GM12878 (cell line): Measurements from ENCODE around the gene RFPL1. TPM values are rescaled to one million over a fixed set of nuclear protein-coding genes. Genes with fewer than 3 reads are reported as not detected.

Source experiments
- ATAC-seq: fragments of 200-7000 bp; cut with Tn5 transposase; 3 replicates; pipeline ENCODE4 v1.9.1; 2020; ENCODE audit warnings: mild to moderate bottlenecking, moderate library complexity
- BruUV-seq: library from RNA; stranded (reverse); fragments of 400-500 nt; replicated peaks from 2 replicates; lab custom pipeline; 2021; lab: Mats Ljungman, UMichigan
- CTCF ChIA-PET: fragments of 300-600 bp; sonication (Branson Sonifier 250); formaldehyde crosslinking; extraction: SDS; loops from one replicate; lab custom pipeline; 2021; ENCODE audit warnings: inconsistent platforms; lab: Yijun Ruan, JAX
- POLR2A ChIA-PET: fragments of 350-600 bp; formaldehyde crosslinking; extraction: SDS; loops from one replicate; lab custom pipeline; 2021; ENCODE audit warnings: inconsistent platforms; lab: Charles Lee
- RAD21 ChIA-PET: fragments of 300-600 bp; sonication (Branson Sonifier 250); formaldehyde crosslinking; loops from one replicate; lab custom pipeline; 2023; ENCODE audit warnings: antibody characterized with exemption; ENCODE audit not compliant: unreplicated experiment; lab: Charles Lee
- SMC1A ChIA-PET: fragments of 300-600 bp; sonication (Branson Sonifier 250); formaldehyde crosslinking; loops from one replicate; lab custom pipeline; 2023; ENCODE audit not compliant: unreplicated experiment, uncharacterized antibody; lab: Charles Lee
- DNase-seq: peaks from one replicate; pipeline ENCODE4 v3.0.0-alpha.2; 2011; ENCODE audit warnings: low read depth, low spot score
- FAIRE-seq: peaks from 3 replicates; lab custom pipeline; 2011; peaks lifted over from hg19 to GRCh38; lab: Jason Lieb, UNC
- H2AFZ ChIP-seq: 2 replicates; pipeline ENCODE4 v1.6.0; 2011; ENCODE audit warnings: low read depth, low read length, control low read depth; ENCODE audit not compliant: control insufficient read depth
- H3K27ac ChIP-seq: 2 replicates; pipeline ENCODE4 v1.5.1; 2011; ENCODE audit warnings: control low read depth; ENCODE audit not compliant: control insufficient read depth, insufficient read depth
- H3K27me3 ChIP-seq, 2 experiments: replicated peaks in 1 of 2; 2 replicates each; pipeline versions ENCODE4 v1.6.0 to v1.6.1; 2011; ENCODE audit warnings: low read length in 1 of 2; ENCODE audit not compliant: control insufficient read depth in 2 of 2, insufficient read depth in 2 of 2
- H3K36me3 ChIP-seq, 2 experiments: 2 replicates each; pipeline ENCODE4 v1.5.1; 2011; ENCODE audit warnings: low read length in 1 of 2; ENCODE audit not compliant: control insufficient read depth in 2 of 2, insufficient read depth in 2 of 2
- H3K4me1 ChIP-seq: 2 replicates; pipeline ENCODE4 v1.6.1; 2011; ENCODE audit warnings: mild to moderate bottlenecking, low read length, moderate library complexity, mixed read lengths; ENCODE audit not compliant: control insufficient read depth, insufficient read depth
- H3K4me2 ChIP-seq: 2 replicates; pipeline ENCODE4 v1.6.0; 2011; ENCODE audit warnings: control low read depth; ENCODE audit not compliant: control insufficient read depth, insufficient read depth
- H3K4me3 ChIP-seq: fragments of 200-600 bp; sonication (generic); 2 replicates; pipeline ENCODE4 v1.5.1; 2016
- H3K79me2 ChIP-seq: 2 replicates; pipeline ENCODE4 v1.6.0; 2011; ENCODE audit warnings: low read length; ENCODE audit not compliant: control insufficient read depth, insufficient read depth
- H3K9ac ChIP-seq: 2 replicates; pipeline ENCODE4 v1.8.0; 2011; ENCODE audit warnings: low read length, control low read depth, mixed read lengths; ENCODE audit not compliant: control insufficient read depth, insufficient read depth
- H3K9me3 ChIP-seq: replicated peaks from 3 replicates; pipeline ENCODE4 v1.5.1; 2011; ENCODE audit warnings: mild to moderate bottlenecking, low read length; ENCODE audit not compliant: control insufficient read depth, insufficient read depth
- H4K20me1 ChIP-seq: 2 replicates; pipeline ENCODE4 v1.6.0; 2011; ENCODE audit not compliant: control insufficient read depth, insufficient read depth
- POU2F2 ChIP-seq: IDR thresholded peaks from 3 replicates; pipeline ENCODE4 v1.6.1; 2011; ENCODE audit warnings: low read depth, mild to moderate bottlenecking, low read length, borderline replicate concordance
- REST ChIP-seq: IDR thresholded peaks from 2 replicates; pipeline ENCODE4 v1.6.1; 2012; ENCODE audit warnings: mild to moderate bottlenecking, low read depth, low read length
- WGBS: methylation state at CpG from one replicate; pipeline ENCODE4 v1.1.6; 2016; ENCODE audit warnings: low lambda C conversion rate; ENCODE audit not compliant: insufficient replicate concordance, insufficient coverage; ENCODE audit errors: missing lambda C conversion rate; 5-methylcytosine and 5-hydroxymethylcytosine counted together
- in situ Hi-C: fragments of 300-500 bp; cut with MboI; formaldehyde crosslinking; loops from 9 replicates; pipeline ENCODE4 v1.14.3; 2018; ENCODE audit warnings: mixed read lengths
- intact Hi-C: fragments of 100-400 bp; cut with micrococcal nuclease; formaldehyde crosslinking; loops from one replicate; pipeline ENCODE4 v1.14.2; 2022; ENCODE audit not compliant: unreplicated experiment
- polyA plus RNA-seq, 11 experiments: library from polyadenylated mRNA; depleted of rRNA in 4 of 11; unstranded in 6 of 11; stranded (reverse) in 5 of 11; fragments of >200 nt; fragmentation: Nextera tagmentation in 4 of 11; fragmentation: Illumina TruSeq in 1 of 11; extraction: Ambion mirVana in 4 of 11; extraction: Trizol in 1 of 11; gene quantifications; 1 replicate in 1 of 11; 2 replicates in 10 of 11; pipeline versions ENCODE4 v1.2.1 to v1.2.3, GENCODE V29; 2011 to 2016; ENCODE audit warnings: inconsistent platforms in 2 of 11, missing spikeins in 2 of 11, low read depth in 1 of 11
- total RNA-seq, 4 experiments: library from RNA; depleted of rRNA in 3 of 4; stranded (reverse); fragments of >200 nt in 3 of 4; fragmentation: Illumina TruSeq in 1 of 4; extraction: Trizol in 1 of 4; gene quantifications; 2 replicates each; pipeline versions ENCODE4 v1.2.1 to v1.2.3, GENCODE V29; 2013 to 2021

The RFPL1 gene
- total and polyA plus RNA-seq, 10 of the 15 experiments (the other 5 are each of a cell fraction or from before 2014, with no cell fraction given) = 0.13 TPM; not detected in 9

- H3K27me3 ChIP-seq = peaks cover 0 to 3% of the 10 kb centered on the region in 2 experiments; a peak in 3 of 4 replicates
- peaks cover 8% of the 10 kb centered on the region; the same call in 1 of the 2 replicates for H3K4me1 ChIP-seq
- POLR2A ChIA-PET = no interaction called here
- no peaks in the 10 kb centered on the region for H3K36me3 ChIP-seq
- intact Hi-C loops (no loop called here), in situ Hi-C loops (no loop called here)
- no peak for FAIRE-seq
- H3K4me3 ChIP-seq = no peak overlapping the region
- no peaks in the 10 kb centered on the region for H4K20me1 ChIP-seq
- H3K79me2 ChIP-seq = no peaks in the 10 kb centered on the region
- RAD21 ChIA-PET = no interaction called here
- H3K27ac ChIP-seq = no peak overlapping the region
- 10% methylated on average over 21 of the region's 21 CpGs for WGBS
- H3K4me2 ChIP-seq = no peak overlapping the region
- BruUV-seq = no TSS peak
- peak; percentile 29; the same call in 1 of the 3 replicates for ATAC-seq
- no peak overlapping the region for H2AFZ ChIP-seq
- CTCF ChIA-PET = no interaction called here
- TF ChIP-seq REST (peak; percentile 89), POU2F2 (no peak)
- H3K9me3 ChIP-seq = no peaks in the 10 kb centered on the region; the same call in 2 of the 3 replicates
- H3K9ac ChIP-seq = no peak overlapping the region
- DNase-seq = no peak
- SMC1A ChIA-PET = no interaction called here
Observed at GRCh38 chr22:29478326-29479276, 40.2 kb downstream of the RFPL1 start.
